ENCODE results near the gene PNLDC1.

- TF ChIP-seq CTCF (conservative IDR thresholded peaks at IDR 0.05; ENCODE audit: low read length): no peak
- TF ChIP-seq EZH2phosphoT487 (IDR thresholded peaks at IDR 0.05; ENCODE audit: borderline replicate concordance): no peak
These were observed 28.0 kb downstream of the PNLDC1 start for GRCh38 chr6:159828074-159828473.

Measured in Loucy (cell line).